HG03025 (cell line): ENCODE data around the gene TTLL3.
"Not testable (repeated sequence)": the region's sequence is repeated elsewhere in the genome, so short reads cannot be mapped to it uniquely, and the experiment has no call there.

Source experiments
- ATAC-seq: cut with Tn5 transposase; IDR thresholded peaks from one replicate; pipeline ENCODE4 v1.9.1; 2021; ENCODE audit warnings: mild to moderate bottlenecking, moderate library complexity; ENCODE audit not compliant: unreplicated experiment, low FRiP score

TTLL3 gene

DNA sequence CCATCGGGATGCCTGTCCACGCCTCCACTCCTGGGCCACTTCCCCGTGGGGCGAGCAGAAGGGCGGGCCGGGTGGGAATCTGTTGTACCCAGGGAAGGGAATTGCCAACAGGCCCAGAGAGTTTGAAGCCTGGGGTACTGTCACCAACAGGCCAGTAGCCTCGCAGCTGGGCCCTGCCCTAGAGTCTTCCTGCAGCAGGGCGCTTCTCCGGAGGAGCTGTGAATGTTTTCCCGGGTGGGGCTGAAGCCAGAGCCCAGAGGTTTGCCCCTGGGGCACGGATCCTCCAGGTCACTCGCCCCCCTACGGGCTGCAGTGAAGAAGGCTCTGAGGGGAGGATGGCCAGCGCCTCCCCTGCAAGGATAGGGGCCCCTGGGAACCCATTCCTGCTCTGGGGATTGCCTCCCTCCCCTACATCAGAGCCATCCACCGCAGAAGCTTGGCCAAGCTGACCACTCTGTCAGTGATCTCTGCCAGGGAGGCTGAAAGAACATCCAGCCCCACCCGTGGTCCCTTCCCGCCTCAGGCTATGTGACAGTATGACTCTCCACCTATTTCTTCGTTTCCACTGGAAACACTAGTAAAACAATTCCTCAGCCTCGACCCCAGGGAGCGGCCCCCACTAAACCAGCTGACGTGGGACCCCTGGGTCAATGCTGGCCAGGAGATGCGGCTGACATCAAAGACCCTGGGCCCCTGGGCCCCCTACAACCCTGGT is 53.2 kb downstream of the TTLL3 start:
- no peak for ATAC-seq

- no peak for ATAC-seq
Measured at GRCh38 chr3:9864200-9864927, 54.3 kb downstream of the TTLL3 start.

GRCh38 chr3:9865125-9865637 is 55.1 kb downstream of the TTLL3 start:
- ATAC-seq, result not testable (repeated sequence)

- no peak for ATAC-seq
Measured at GRCh38 chr3:9866639-9867038, 56.6 kb downstream of the TTLL3 start.

- ATAC-seq, result no peak
Measured at GRCh38 chr3:9867106-9867505, 57.0 kb downstream of the TTLL3 start.

GRCh38 chr3:9869955-9870354 is 59.9 kb downstream of the TTLL3 start:
- ATAC-seq, result no peak

DNA sequence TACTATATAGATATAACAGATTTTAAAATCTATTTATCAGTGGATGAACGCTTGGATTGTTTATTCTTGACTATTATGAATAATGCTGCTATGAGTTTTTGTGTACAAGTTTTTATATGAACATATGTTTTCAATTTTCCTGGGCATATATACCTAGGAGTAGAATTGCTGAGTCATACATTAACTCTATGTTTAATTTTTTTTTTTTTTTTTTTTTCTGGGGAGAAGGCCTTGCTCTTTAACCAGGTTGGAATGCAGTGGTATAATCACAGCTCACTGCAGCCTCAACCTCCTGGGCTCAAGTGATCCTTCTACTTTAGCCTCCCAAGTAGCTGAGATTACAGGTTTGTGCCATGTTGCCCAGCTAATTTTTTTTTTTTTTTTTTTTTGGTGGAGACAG is 60.9 kb downstream of the TTLL3 start:
- no peak for ATAC-seq

DNA sequence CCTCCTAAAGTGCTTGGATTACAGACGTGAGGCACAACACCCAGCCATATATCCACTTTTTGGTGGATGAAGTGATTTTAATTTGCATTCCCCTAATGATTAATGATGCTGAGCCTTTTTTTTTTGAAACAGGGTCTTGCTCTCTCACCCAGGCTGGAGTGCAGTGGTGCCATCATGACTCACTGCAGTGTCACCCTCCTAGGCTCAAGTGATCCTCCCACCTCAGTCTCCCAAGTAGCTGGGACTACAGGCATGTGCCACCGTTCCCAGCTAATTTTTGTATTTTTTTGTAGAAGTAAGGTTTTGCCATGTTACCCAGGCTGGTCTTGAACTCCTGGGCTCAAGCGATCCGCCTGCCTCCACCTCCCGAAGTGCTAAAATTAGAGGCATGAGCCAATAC is 62.0 kb downstream of the TTLL3 start:
- not testable (repeated sequence) for ATAC-seq

DNA sequence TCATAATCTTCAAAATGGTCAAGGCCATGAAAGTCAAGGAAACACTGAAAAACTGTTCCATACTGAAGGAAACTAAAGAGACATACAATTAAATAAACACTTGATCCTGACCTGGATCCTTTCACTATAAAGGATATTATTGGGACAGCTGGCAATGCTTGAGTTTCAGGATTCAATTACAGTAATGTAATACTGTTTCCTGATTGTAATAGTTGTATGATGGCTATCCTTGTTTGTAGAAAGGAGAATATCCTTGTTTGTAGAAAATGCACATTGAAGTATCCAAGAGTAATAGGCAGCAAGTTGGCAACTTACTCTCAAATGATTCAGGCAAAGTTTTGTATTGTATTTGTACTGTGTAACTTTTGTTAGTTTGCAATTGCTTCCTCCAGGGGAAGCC is 65.4 kb downstream of the TTLL3 start:
- ATAC-seq, result no peak

GRCh38 chr3:9876255-9876654 is 66.2 kb downstream of the TTLL3 start:
- not testable (repeated sequence) for ATAC-seq

DNA sequence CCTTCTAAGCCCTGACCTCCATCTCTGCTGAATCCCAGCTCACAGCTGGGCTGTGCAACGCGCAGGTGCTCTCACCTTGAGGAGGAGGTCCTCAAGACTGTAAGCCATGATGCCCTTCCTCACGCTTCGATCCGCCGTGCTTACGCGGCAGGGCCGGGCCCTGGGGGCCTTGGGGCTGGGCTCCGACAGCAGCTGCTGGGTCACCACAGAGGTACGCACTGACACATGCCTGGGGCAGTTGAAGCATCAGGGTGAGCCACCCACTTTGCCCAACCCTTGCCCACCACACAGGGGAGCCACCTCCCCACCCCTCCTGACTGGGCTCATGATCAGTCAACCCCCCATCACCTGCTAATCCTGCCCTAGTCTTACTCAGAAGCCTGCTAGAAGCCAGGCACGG is 66.9 kb downstream of the TTLL3 start:
- ATAC-seq, result no peak

DNA sequence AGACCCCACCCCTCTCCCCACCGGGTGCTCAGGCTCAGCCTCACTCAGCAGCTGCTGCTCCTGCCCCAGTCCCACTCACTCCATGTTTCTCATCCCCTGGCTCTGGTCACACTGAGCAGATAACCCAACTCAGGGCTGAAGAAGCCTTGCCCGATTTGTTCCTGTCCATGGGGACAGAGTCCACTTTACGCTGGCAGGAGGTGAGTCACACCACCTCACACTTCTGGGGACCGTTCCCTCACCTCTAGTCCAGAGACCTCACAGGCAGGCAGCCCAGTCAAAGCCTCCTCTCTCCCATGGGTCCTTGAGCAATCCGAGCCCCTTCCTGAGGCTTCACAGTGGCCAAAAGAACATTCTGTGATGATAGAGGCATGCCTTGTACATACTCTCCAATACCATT is 68.6 kb downstream of the TTLL3 start:
- ATAC-seq, result no peak

GRCh38 chr3:9879830-9880549 is 69.9 kb downstream of the TTLL3 start, which contains the start of gene CIDEC:
CIDEC (minus strand) TSS chr3:9880253; CDS start chr3:9878486, 1,767 bp downstream.
- no peak for ATAC-seq

DNA sequence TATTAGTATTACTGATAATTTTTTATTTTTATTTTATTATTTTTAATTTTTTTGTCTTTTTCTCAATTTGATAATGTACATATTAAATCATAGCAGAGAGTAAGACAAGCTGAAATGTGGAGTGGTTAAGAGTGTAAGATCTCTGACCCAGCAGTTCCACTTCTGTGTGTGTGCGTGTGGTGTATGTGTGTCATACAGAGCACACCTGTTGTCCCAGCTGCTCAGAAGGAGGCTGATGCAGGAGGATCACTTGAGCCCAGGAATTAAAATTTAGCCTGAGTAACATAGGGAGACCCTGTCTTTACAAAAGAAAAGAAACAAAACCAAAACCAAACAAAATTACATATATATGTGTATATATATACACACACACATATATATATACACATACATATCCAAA is 71.4 kb downstream of the TTLL3 start:
- ATAC-seq, result no peak

GRCh38 chr3:9883706-9884554 is 73.9 kb downstream of the TTLL3 start:
- ATAC-seq, result no peak

GRCh38 chr3:9884555-9885165 is 74.6 kb downstream of the TTLL3 start:
- no peak for ATAC-seq
